H9 (cell line): Measurements from ENCODE around the gene ZBTB7A. TPM values are rescaled to one million over a fixed set of nuclear protein-coding genes. Genes with fewer than 3 reads are reported as not detected.

Experiments
- DNase-seq: peaks from one replicate; pipeline ENCODE4 v3.0.0-alpha.2; 2017
- H2AFZ ChIP-seq: one replicate; pipeline ENCODE4 v1.6.1; 2013; ENCODE audit warnings: mild to moderate bottlenecking, low read length, control low read depth, moderate library complexity
- H2AK5ac ChIP-seq: 2 replicates; pipeline ENCODE4 v1.6.1; 2013; ENCODE audit warnings: low read length, control low read depth, mixed read lengths; ENCODE audit not compliant: insufficient read length
- H2BK120ac ChIP-seq: one replicate; pipeline ENCODE4 v1.6.1; 2013; ENCODE audit warnings: low read depth, mild to moderate bottlenecking, low read length, control low read depth, inconsistent platforms; ENCODE audit not compliant: poor library complexity, severe bottlenecking
- H2BK12ac ChIP-seq: 2 replicates; pipeline ENCODE4 v1.6.1; 2013; ENCODE audit warnings: low read length, control low read depth, mixed read lengths, low read depth; ENCODE audit not compliant: insufficient read length
- H2BK15ac ChIP-seq: 2 replicates; pipeline ENCODE4 v1.6.1; 2013; ENCODE audit warnings: low read depth, low read length, control low read depth
- H2BK20ac ChIP-seq: one replicate; pipeline ENCODE4 v1.6.1; 2013; ENCODE audit warnings: low read depth, mild to moderate bottlenecking, low read length, control low read depth, inconsistent platforms; ENCODE audit not compliant: poor library complexity, severe bottlenecking
- H2BK5ac ChIP-seq: 2 replicates; pipeline ENCODE4 v1.6.1; 2013; ENCODE audit warnings: low read length, control low read depth, mixed read lengths; ENCODE audit not compliant: insufficient read length
- H3K14ac ChIP-seq: 2 replicates; pipeline ENCODE4 v1.6.1; 2013; ENCODE audit warnings: low read length, control low read depth; ENCODE audit not compliant: insufficient read depth
- H3K18ac ChIP-seq: 2 replicates; pipeline ENCODE4 v1.6.1; 2013; ENCODE audit warnings: low read depth, mild to moderate bottlenecking, mixed read lengths, low read length, control low read depth; ENCODE audit not compliant: insufficient read length
- H3K23ac ChIP-seq: 2 replicates; pipeline ENCODE4 v1.6.1; 2013; ENCODE audit warnings: low read length, control low read depth, mixed read lengths, low read depth; ENCODE audit not compliant: insufficient read length
- H3K23me2 ChIP-seq: 2 replicates; pipeline ENCODE4 v1.6.1; 2013; ENCODE audit warnings: low read depth, mild to moderate bottlenecking, mixed read lengths, low read length, control low read depth; ENCODE audit not compliant: insufficient read length, poor library complexity, severe bottlenecking
- H3K27ac ChIP-seq: 2 replicates; pipeline ENCODE4 v1.5.1; 2013; ENCODE audit warnings: low read length, control low read depth, mixed read lengths, low read depth; ENCODE audit not compliant: insufficient read length
- H3K27me3 ChIP-seq: 2 replicates; pipeline ENCODE4 v1.6.1; 2013; ENCODE audit warnings: low read length, control low read depth, inconsistent platforms; ENCODE audit not compliant: insufficient read depth
- H3K4ac ChIP-seq: 2 replicates; pipeline ENCODE4 v1.6.1; 2013; ENCODE audit warnings: low read depth, mild to moderate bottlenecking, control low read depth, inconsistent platforms, low read length, moderate library complexity
- H3K4me1 ChIP-seq: 2 replicates; pipeline ENCODE4 v1.6.1; 2013; ENCODE audit warnings: low read length, control low read depth, inconsistent platforms; ENCODE audit not compliant: insufficient read depth
- H3K4me2 ChIP-seq: 2 replicates; pipeline ENCODE4 v1.6.1; 2013; ENCODE audit warnings: low read length, control low read depth, mixed read lengths; ENCODE audit not compliant: insufficient read length, insufficient read depth
- H3K56ac ChIP-seq: 2 replicates; pipeline ENCODE4 v1.6.1; 2013; ENCODE audit warnings: low read depth, mild to moderate bottlenecking, mixed read lengths, low read length, control low read depth; ENCODE audit not compliant: insufficient read length
- H3K79me1 ChIP-seq: 2 replicates; pipeline ENCODE4 v1.6.1; 2013; ENCODE audit warnings: low read depth, mild to moderate bottlenecking, moderate library complexity, low read length, control low read depth, inconsistent platforms; ENCODE audit not compliant: insufficient read depth, poor library complexity, severe bottlenecking
- H3K79me2 ChIP-seq: 2 replicates; pipeline ENCODE4 v1.6.1; 2013; ENCODE audit warnings: low read length, control low read depth, inconsistent platforms; ENCODE audit not compliant: insufficient read depth
- H3K9ac ChIP-seq: 2 replicates; pipeline ENCODE4 v1.6.1; 2013; ENCODE audit warnings: low read length, control low read depth, mixed read lengths; ENCODE audit not compliant: insufficient read length; ENCODE audit errors: extremely low read depth
- H3K9me3 ChIP-seq: one replicate; pipeline ENCODE4 v1.6.1; 2013; ENCODE audit warnings: low read depth, low read length, inconsistent platforms; ENCODE audit not compliant: control insufficient read depth
- H3T11ph ChIP-seq: one replicate; pipeline ENCODE4 v1.6.1; 2013; ENCODE audit warnings: mild to moderate bottlenecking, low read length, control low read depth, inconsistent platforms
- H4K20me1 ChIP-seq: one replicate; pipeline ENCODE4 v1.6.1; 2013; ENCODE audit not compliant: control insufficient read depth, insufficient read length, insufficient read depth
- H4K5ac ChIP-seq: 2 replicates; pipeline ENCODE4 v1.6.1; 2013; ENCODE audit warnings: low read depth, mild to moderate bottlenecking, mixed read lengths, low read length, control low read depth; ENCODE audit not compliant: insufficient read length
- H4K8ac ChIP-seq: replicated peaks from 2 replicates; pipeline ENCODE4 v1.6.1; 2013; ENCODE audit warnings: low read length, control low read depth, mixed read lengths, low read depth; ENCODE audit not compliant: insufficient read length
- H4K91ac ChIP-seq: 2 replicates; pipeline ENCODE4 v1.6.1; 2013; ENCODE audit warnings: low read depth, mild to moderate bottlenecking, moderate library complexity, mixed read lengths, low read length, control low read depth; ENCODE audit not compliant: insufficient read length
- H3K27ac Mint-ChIP-seq, 3 experiments: 2 replicates in 2 of 3; 3 replicates in 1 of 3; pipeline ENCODE4 v1.8.0; 2020 to 2021; ENCODE audit warnings: mixed read lengths in 3 of 3, mild to moderate bottlenecking in 1 of 3, moderate library complexity in 1 of 3
- H3K27me3 Mint-ChIP-seq: 2 replicates; pipeline ENCODE4 v1.8.0; 2021; ENCODE audit warnings: low read depth, mild to moderate bottlenecking, moderate library complexity, mixed read lengths
- H3K36me3 Mint-ChIP-seq, 3 experiments: 2 replicates in 2 of 3; 3 replicates in 1 of 3; pipeline ENCODE4 v1.8.0; 2020 to 2021; ENCODE audit warnings: low read depth in 3 of 3, mixed read lengths in 3 of 3; ENCODE audit not compliant: insufficient read depth in 1 of 3
- H3K4me1 Mint-ChIP-seq, 2 experiments: 2 replicates each; pipeline ENCODE4 v1.8.0; 2020; ENCODE audit warnings: mixed read lengths in 2 of 2
- H3K4me3 Mint-ChIP-seq, 2 experiments: 2 replicates in 1 of 2; 3 replicates in 1 of 2; pipeline ENCODE4 v1.8.0; 2020 to 2021; ENCODE audit warnings: mild to moderate bottlenecking in 2 of 2, mixed read lengths in 2 of 2, moderate library complexity in 1 of 2
- H3K9me3 Mint-ChIP-seq, 2 experiments: 2 replicates in 1 of 2; 3 replicates in 1 of 2; pipeline ENCODE4 v1.8.0; 2020; ENCODE audit warnings: mild to moderate bottlenecking in 2 of 2, mixed read lengths in 2 of 2, moderate library complexity in 1 of 2
- CTCF ChIP-seq: fragments of 200-600 bp; sonication (generic); conservative IDR thresholded peaks from 3 replicates; pipeline ENCODE4 v1.8.0; 2021; ENCODE audit warnings: antibody characterized with exemption, mild to moderate bottlenecking
- WGBS: extraction: QIAGEN DNeasy Blood & Tissue Kit; methylation state at CpG from one replicate; pipeline ENCODE4 v1.1.7; 2013; ENCODE audit warnings: missing lambda C conversion rate, low lambda C conversion rate, mixed read lengths; ENCODE audit not compliant: insufficient read length; ENCODE audit errors: extremely low coverage; 5-methylcytosine and 5-hydroxymethylcytosine counted together
- total RNA-seq: library from RNA; stranded (reverse); gene quantifications from 2 replicates; pipeline ENCODE4 v1.2.1, GENCODE V29; 2021

The ZBTB7A gene
- total RNA-seq, 1 experiment from 2014 or later: 24.9 TPM

- no peak overlapping the region for H3K56ac ChIP-seq
- no peaks in the 10 kb centered on the region for H3K23me2 ChIP-seq
- no peaks in the 10 kb centered on the region for H4K20me1 ChIP-seq
- H3K18ac ChIP-seq: no peak overlapping the region
- H3K4ac ChIP-seq: no peak overlapping the region
- H3K27me3 Mint-ChIP-seq: no peaks in the 10 kb centered on the region
- peaks cover 11 to 39% (median 28%) of the 10 kb centered on the region in 3 experiments; a peak in 6 of 7 replicates for H3K36me3 Mint-ChIP-seq
- no peak overlapping the region for H3K23ac ChIP-seq
- H3K27ac ChIP-seq: no peak overlapping the region
- no peak overlapping the region for H3K14ac ChIP-seq
- DNase-seq: peak; percentile 84
- no peak overlapping the region for H2BK15ac ChIP-seq
- H2AFZ ChIP-seq: no peak overlapping the region
- no peak overlapping the region for H4K5ac ChIP-seq
- H3K79me1 ChIP-seq: peaks cover 16% of the 10 kb centered on the region
- H2AK5ac ChIP-seq: no peak overlapping the region
- H2BK5ac ChIP-seq: no peak overlapping the region
- H2BK12ac ChIP-seq: no peak overlapping the region
- no peak overlapping the region for H3K9ac ChIP-seq
- peaks cover 11% of the 10 kb centered on the region; the same call in 1 of the 2 replicates for H3K79me2 ChIP-seq
- no peaks in the 10 kb centered on the region for H3K4me1 ChIP-seq
- H4K91ac ChIP-seq: no peak overlapping the region
- WGBS: no CpG with 5 or more reads among the region's 25 CpGs
- H2BK120ac ChIP-seq: no peak overlapping the region
- no peak overlapping the region for H3T11ph ChIP-seq
- no peak for TF ChIP-seq CTCF
- no peaks in the 10 kb centered on the region for H3K27me3 ChIP-seq
- peaks cover 0 to 11% of the 10 kb centered on the region in 2 experiments; a peak in 2 of 4 replicates for H3K4me1 Mint-ChIP-seq
- no peak overlapping the region for H4K8ac ChIP-seq
- no peak overlapping the region; a peak in 1 of 5 replicates for H3K4me3 Mint-ChIP-seq
- H3K4me2 ChIP-seq: no peak overlapping the region
- H3K9me3 ChIP-seq: no peaks in the 10 kb centered on the region
- no peak overlapping the region for H2BK20ac ChIP-seq
- H3K27ac Mint-ChIP-seq: no peak overlapping the region; a peak in 1 of 7 replicates
- H3K9me3 Mint-ChIP-seq: no peaks in the 10 kb centered on the region
These were observed 51.9 kb downstream of the ZBTB7A start for GRCh38 chr19:4014541-4015491.
